Dedifferentiated amniotic fluid mesenchymal stem cell (primary cell): Measurements from ENCODE around the gene TSSC4.

ENCODE experiments used
- DNase-seq: peaks from one replicate; pipeline ENCODE4 v3.0.0-alpha.2; 2016; ENCODE audit errors: extremely low spot score

TSSC4 gene

DNA sequence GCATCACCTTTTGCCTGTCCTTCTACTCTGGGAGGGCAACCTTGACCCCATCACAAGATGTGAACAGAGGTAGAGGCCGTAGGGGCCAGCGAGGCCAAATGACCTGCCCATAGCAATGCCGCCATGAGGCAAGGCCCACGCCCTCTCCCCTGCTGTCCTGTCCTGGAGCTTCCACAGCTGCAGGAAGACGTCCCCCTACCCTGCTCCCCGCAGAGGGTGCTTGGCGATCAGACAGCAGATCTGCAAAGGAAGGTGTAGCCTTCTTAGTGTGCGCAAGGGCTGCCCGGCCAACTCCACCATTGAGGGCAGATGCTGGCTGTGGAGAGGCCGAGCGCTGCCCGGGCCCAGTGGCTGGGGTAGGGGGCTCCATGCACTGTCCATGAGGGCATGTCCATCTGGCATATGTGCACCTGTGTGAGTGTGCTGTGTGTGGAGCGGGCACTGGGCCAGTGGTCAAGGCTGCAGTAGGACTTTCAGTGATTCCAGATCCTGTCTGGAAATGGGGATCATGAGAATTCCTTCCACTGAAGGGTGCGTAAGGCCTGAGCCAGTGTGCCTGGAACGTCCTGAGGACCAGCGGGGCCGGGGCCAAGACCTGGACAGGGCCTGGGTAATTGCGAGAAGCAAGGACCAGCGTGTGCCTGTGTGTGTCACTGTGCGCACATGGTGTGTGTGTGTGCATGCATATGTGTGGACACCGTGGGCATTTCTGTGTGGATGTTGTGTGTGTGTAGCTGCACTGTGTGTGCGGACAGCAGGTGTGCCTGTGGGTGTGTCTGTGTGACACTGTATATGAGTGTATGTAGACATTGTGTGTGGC lies 32.8 kb downstream of the TSSC4 start:
- no peak for DNase-seq

DNA sequence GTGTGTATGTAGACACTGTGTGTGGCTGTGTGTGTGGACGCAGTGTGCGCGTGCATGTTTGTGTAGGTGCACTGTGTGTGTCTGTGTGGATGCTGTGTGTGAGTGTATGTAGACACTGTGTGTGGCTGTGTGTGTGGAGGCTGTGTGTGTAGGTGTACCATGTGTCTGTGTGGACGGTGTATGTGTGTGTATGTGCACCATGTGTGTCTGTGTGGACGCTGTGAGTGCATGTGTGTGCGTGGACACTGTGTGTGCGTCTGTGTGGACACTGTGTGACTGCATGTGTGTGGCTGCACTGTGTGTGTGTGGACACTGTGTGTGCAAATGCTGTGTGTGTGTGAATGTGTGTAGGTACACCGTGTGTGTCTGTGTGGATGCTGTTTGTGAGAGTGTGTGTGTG lies 33.5 kb downstream of the TSSC4 start:
- no peak for DNase-seq

DNA sequence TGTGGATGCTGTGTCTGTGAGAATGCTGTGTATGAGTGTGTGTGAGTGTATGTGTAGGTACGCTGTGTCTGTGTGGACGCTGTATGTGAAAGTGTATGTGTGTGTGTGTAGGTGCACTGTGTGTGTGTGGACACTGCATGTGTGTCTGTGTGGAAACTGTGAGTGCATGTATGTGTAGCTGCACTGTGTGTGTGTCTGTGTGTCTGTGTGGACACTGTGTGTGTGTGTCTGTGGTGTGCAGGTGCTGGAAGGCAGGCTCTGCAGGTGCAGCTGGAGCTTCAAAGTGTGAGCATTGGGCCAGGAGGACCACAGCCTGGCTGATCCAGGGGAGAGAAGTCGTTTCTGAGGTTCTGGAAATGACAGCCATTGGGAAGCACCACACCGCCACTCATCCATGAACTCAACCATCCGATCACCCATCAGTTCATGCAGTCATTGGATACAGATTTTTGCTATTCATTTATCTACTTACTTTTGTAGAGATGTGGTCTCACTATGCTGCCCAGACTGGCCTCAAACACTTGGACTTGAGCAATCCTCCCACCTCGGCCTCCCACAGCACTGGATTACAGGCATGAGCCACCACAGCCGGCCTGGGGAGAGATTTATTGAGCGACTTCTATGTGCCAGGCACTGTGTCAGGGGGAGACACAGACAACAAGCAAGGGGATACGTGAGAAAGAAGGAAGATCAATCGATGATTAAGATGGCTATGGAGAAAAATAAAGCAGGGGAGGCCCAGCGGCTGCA lies 34.1 kb downstream of the TSSC4 start:
- no peak for DNase-seq

DNA sequence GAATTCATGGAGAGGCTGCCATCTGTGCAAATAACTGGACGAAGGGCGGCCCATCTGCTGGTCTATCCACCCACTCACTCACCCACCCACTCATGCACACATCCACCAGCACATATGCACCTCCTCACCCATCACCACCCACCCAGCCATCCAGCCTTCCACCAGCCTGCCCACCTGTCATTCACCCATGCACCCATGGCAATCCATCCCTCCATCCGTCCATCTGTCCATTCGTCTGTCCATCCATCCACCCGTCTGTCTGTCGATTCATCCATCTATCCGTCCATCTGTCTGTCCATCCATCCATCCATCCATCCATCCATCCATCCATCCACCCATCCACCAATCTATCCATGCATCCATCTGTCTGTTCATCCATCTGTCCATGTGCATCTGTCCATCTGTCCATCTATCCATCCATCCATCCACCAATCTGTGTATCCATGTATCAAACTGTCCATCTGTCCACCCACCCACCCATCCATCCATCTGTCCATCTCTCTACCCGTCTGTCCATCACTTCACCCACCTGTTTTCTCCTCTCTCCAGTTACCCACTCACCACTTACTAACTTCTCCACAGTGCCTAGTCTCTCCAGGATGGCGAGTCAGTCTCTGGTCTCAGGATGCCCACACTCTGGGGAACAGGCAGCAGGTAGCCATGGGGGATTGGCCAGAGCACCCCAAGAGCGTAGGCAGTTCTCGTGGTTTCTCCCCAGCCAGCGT lies 34.9 kb downstream of the TSSC4 start:
- no peak for DNase-seq

DNA sequence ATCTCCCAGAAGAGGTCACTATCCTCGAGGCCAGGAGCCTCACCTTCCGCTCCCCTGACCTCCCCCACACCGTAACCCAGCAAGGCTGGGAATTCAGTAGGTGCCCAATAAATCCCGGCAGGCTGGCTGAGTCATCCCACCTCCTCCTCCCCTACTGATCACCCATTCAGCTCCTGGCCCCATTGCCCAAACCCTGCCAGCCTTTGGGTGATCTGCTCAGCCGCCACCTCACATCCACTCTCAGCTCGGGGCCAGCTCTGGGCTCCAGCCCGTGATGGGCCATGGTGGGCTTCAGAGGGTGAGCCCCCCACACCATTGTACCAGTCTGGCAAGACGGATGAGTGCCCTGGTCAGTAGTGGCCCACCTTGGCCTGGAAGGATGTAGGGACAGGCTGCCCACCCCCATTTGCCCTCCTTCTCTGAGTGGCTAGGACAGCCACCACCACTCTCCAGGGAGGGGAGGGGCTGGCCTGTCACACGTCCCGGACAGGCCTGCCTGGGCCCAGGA lies 35.5 kb downstream of the TSSC4 start:
- no peak for DNase-seq

DNA sequence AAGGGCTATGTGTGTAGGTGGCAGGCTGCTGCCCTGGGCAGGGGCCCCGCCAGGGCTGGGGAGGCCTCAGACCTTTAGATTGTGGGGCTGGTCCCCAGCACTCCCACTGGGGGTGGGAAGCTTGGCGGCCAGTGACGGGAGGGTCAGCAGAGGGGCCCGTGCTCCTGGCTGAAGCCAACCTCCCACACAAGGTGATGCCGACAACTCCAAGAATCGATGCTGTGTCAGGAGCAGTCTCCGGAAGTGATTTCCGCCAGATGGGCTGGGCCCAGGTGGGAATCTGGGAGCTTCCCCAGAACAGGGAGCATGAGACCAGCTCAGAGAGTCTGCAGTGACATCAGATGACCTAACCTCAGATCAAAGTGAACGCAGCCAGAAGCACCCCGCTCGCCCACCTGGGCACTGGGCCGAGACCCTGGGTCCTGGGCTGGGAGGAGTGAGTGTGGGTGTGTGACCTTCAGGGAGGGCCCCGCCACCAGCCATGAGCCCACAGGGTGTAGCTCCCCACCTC lies 36.0 kb downstream of the TSSC4 start:
- DNase-seq: no peak

DNA sequence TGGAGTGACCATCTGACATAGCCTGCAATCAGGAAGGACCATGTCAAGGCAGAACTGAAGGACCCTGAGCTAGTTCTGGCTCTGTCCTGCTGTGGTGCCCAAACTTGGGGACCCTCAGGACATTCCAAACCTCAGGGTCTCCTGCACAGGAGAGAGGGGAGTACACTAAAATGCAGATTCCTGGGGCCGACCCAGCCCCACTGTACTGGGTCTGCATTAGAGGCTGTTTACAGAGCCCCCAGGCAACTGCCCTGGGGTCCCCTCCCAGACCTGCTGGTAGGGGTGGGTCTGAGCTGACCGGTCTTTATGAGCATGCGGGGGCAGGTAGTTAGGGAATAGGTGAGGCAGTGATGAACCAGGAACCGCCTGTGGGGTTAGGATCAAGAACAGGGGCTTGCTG lies 37.0 kb downstream of the TSSC4 start:
- no peak for DNase-seq

DNA sequence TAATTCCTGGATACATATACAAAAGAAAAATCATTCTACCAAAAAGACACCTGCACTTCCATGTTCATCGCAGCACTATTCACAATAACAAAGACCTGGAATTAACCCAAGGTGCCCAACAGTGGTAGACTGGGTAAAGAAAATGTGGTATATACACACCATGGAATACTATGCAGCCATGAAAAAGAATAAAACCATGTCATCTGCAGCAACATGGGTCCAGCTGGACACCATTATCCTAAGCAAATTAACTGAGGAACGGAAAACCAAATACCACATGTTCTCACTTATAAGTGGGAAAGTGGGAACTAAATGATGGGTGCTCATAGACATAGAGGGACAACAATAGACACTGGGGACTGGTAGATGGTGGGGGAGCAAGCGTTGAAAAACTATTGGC lies 39.3 kb downstream of the TSSC4 start:
- no peak for DNase-seq

DNA sequence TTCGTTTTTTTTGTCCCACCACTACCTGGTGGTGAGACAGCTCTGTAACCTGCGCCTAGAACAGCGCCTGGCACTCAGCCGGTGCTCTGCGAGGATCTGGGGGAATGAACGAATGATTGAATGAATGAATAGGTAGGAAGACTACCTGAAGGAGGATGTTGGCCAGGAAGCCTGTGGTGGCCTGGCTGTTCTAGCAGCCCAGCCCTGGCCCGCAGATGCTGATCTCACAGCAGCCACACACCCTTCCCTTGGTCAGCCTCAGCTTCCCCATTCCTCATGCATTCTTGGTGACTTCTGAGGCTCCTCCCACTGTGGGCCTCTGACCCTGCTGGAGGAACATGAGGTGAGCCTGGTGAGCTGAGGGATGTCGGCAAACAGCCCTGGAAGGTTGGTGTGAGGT lies 40.1 kb downstream of the TSSC4 start:
- DNase-seq: no peak

DNA sequence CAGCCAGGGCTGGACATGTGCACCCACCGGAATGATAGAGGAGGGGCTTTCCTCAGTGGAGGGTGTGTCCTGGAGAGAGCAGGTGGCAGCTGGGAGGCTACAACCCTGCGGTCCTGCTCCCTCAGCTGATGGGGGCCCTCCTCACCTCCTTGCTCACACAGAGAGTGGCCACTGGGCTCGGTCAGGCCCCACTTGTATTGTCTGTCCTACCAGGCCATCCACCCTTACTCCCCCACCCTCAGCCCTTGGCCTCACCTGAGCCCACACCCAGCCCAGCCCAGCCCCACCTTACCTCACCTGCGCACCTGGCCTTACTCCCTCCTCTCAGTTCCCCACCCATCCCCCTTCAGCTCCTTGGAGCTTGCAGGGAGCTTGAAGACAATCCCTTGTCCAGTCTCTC lies 40.6 kb downstream of the TSSC4 start:
- no peak for DNase-seq

DNA sequence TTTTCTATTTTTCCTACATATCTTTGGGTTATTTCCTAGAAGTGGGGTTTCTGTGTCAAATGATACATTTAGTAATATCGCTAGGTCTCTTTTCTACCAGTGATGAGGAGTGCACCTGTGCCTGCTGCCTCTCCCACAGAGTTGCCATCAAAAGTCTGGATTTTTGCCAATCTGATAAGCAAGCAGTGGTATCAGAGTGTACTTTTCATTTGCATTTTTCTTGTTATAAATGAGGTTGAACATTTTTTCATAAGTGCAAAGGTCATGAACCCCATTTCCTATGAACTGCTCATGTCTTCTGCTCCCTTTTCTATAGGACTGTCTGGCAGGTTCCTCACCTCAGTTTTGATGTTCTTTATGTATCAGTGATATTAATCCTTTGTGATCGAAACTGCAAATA lies 42.0 kb downstream of the TSSC4 start:
- no peak for DNase-seq

DNA sequence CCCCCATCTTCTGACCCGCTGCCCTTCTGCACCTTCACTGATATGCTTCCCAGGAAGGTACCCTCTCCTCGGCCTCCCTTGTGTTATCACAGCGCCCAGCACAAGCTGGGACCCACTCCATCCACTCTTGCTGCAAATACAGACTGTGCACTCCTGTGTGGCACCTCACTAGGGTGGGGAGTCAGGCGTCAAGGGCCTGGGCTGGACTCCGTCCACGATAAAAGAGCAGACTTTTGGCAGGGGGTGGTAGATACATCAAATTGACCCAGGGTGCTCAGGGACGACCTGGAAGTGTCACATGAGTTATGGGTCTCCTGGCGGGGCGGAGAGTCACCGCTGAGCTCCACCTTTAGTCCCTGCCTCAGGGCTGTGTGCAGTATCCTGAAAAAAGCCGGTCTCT lies 42.9 kb downstream of the TSSC4 start:
- no peak for DNase-seq

DNA sequence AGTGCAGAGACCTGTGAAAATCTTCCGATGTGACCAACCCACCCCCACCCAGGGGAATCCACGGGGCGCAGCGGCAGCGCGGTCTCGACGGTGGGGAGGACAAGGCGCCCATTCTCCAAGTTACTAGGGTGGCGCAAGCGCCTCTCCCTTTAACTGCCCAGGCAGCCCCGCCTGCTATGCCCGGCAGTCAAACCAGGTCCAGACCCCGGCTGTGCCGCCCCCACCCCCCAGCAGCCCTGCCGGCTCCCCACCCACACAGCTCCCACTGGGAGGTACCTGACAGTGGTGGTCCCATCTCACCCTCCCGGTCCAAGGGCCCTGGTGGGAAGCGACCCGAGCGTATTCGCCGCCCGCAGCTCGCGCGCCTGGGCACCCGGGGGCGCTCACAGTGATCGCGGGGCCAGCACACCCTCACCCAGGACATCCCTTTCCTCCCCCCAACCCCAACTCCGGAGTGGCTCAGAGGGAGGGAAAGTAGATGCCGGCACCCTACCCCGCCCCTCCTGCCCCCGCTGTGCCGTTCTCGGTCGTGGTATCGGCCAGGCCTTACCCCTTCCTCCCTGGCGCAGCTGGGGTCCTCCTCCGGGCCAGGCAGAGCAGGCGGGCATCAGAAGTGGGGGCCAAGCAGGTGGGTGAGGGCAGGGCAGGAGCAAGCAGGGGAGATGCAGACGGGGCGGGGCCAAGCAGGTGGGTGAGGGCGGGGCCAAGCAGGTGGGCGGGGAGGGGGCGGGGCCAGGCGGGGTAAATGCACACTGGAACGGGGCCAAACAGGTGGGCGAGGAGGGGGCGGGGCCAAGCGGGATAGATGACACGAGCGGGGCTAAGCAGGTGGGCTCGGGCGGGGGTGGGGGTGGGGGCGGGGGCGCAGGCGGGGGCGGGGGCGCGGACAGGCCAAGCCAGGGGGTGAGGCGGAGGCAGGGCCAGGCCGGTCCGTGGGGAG lies 43.6 kb downstream of the TSSC4 start, which contains the start of gene TRPM5:
Gene TRPM5, minus strand, starts transcription at position 634 of the 940 bp plus-strand sequence. CDS start 21,478 bp downstream, outside the sequence.
- DNase-seq: no peak

DNA sequence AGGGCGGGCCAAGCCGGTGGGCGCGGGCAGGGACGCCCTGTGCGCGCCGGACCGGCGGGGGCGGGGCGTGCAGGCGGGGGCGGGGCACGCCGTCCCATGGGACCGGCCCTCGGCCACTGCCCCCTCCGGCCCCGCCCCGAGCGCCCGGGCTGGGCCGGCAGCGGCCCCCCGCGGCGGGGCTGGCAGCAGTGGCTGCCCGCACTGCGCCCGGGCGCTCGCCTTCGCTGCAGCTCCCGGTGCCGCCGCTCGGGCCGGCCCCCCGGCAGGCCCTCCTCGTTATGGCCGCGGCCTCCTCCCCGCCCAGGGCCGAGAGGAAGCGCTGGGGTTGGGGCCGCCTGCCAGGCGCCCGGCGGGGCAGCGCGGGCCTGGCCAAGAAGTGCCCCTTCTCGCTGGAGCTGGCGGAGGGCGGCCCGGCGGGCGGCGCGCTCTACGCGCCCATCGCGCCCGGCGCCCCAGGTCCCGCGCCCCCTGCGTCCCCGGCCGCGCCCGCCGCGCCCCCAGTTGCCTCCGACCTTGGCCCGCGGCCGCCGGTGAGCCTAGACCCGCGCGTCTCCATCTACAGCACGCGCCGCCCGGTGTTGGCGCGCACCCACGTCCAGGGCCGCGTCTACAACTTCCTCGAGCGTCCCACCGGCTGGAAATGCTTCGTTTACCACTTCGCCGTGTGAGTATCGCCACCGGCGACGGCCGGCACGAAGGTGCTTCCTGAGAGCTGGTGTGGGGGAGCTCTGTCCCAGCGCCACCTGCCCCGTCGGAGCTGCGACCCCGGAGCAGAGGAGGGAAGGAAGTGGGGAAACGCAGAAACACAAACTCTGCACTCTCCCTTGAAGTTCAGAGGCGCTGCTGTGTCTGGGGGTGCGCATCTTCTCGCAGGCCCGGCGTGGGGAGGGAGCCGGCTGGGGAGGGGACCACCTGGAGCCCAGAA lies 44.5 kb downstream of the TSSC4 start, which contains the start of gene KCNQ1:
Gene KCNQ1, plus strand, starts transcription at position 188 of the 925 bp plus-strand sequence. Its CDS starts 91 bp downstream, at position 279.
- no peak for DNase-seq

DNA sequence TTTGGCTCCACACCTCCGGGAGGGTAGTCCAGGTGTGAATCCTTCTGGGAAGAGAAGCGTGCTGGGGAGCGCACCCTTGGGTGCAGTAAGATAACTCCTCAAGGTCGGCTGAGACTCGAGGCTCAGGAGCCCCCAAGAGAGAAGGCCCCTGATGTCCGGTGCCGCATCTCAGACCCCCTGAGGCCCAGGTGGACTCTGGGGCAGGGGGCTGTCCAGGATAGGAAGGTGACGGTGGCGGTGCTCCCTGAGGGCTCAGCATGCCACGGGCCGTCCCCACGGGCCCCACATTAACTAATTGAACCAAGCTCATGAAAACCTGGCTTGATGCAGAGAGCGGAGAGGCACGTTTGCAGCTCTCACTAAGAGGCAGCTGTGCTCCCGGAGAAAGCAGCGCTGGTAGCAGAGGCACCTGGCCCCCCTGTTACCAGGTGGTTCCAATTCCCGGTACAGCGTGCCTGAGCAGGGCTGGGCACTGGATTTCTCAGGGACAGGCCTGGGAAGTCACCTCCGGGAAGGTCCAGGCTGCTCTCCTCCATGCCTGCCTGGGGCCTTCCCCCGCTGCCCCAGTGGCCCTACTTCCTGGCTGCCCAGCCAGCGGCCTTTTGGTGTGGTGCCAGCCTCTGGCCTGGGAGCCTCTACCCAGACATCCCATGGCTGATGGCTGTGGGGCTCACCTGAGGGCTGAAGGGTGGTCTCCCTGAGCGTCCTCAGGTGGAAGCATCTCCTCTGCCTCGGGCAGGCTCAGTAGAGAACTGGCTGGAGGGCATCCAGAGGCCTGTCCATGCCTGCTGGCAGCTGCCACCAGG lies 45.4 kb downstream of the TSSC4 start:
- DNase-seq: no peak

DNA sequence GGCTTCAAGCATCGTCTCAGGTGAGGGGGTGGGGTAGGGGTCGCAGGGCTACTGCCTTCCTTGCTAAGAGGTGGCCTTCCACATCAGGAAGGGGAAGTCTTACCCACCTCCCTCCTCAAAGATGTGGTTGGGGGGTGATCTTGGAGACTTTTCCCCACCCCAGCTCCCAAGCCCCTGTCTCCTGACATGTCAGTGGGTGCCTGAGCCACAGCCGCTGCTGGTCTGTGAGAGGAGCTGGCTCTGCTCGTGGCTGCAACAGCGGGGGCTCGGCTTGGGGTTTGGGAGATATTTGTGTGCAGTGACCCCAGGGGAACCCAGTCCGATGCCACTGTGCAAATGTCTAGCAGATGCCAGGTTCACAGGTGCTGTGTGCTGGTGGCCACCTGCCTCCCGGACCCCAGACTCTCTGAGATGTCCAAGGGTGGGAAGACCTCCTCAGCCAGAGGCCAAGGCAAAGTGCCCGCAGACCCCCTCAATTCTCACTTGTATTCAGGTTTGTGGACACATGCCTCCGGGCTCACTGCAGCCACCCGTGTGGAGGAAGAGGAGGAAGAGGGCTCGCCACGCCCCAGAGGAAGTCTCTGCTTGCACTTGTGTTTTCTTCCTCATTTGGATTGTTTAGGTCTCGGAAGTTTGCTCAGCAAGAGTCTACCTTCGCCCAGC lies 46.2 kb downstream of the TSSC4 start:
- DNase-seq: no peak

DNA sequence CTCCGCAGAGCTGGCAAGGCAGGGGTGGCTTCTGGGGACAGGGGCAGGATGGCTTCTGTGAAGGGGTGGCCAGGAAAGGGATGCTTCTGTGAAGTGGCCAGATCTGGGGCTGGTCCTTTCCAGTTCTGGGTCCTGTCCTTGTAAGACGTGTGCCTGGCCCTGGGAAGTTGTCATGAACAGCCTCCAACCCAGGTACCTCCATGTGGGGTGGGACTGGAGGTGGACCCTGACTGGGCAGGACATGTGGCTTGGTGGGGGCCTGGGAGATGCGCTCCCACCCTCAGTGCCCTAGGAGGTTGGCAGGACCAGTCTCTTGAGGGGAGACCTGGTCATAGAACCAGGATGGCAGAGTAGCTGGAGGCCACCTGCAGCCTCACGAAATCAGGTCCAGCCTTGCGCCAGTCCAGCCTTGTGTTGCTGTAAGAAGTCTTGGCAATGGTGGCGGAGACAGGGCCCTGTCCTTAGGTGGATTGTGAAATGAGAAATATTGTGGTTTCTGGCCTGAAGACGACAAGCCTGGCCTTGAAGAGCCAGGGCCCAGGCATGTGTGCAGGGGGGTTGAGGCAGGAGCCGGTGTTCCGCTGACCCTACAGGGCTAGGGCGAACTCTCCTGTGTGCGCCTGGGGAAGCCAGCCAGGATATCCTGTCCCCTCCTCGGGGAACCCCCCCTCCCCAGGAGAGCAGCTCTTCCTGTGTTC lies 46.9 kb downstream of the TSSC4 start:
- no peak for DNase-seq
